SK-N-SH (cell line): ENCODE measurements around the gene TMEM184A. TPM values are rescaled to one million over a fixed set of nuclear protein-coding genes. Genes with fewer than 3 reads are reported as not detected.

Source experiments
- CTCF ChIA-PET: fragments of 300-600, 350-600 bp; formaldehyde crosslinking; extraction: SDS; loops from one replicate; lab custom pipeline; 2021; lab: Yijun Ruan, JAX
- POLR2A ChIA-PET: fragments of 350-600 bp; sonication (Branson Sonifier 250); formaldehyde crosslinking; extraction: SDS; loops from one replicate; lab custom pipeline; 2020; ENCODE audit warnings: antibody characterized with exemption, inconsistent platforms; lab: Yijun Ruan, JAX
- DNase-seq: peaks from one replicate; pipeline ENCODE4 v3.0.0; 2012
- H2AFZ ChIP-seq: fragments of 200-600 bp; sonication (generic); 2 replicates; pipeline ENCODE4 v1.8.1; 2016; ENCODE audit warnings: antibody characterized with exemption, mild to moderate bottlenecking, low read depth
- H3F3A ChIP-seq: fragments of 200-600 bp; sonication (generic); replicated peaks from 2 replicates; pipeline ENCODE3; 2016; ENCODE audit warnings: antibody characterized with exemption, mild to moderate bottlenecking; ENCODE audit not compliant: insufficient read depth
- H3K27ac ChIP-seq, 2 experiments: fragments of 200-500 bp in 1 of 2; fragments of 200-600 bp in 1 of 2; sonication (Bioruptor generic) in 1 of 2; sonication (generic), shearing (Covaris generic) in 1 of 2; 2 replicates each; pipeline versions ENCODE4 v1.5.1 to v1.6.1; 2014 to 2016; ENCODE audit warnings: low read depth in 2 of 2, inconsistent platforms in 1 of 2, low read length in 1 of 2, mild to moderate bottlenecking in 1 of 2, mixed read lengths in 1 of 2
- H3K27me3 ChIP-seq: fragments of 200-600 bp; sonication (generic), shearing (Covaris generic); 2 replicates; pipeline ENCODE4 v1.6.1; 2016; ENCODE audit warnings: mixed run types; ENCODE audit not compliant: insufficient read depth
- H3K36me3 ChIP-seq, 2 experiments: fragments of 200-500 bp in 1 of 2; fragments of 200-600 bp in 1 of 2; sonication (Bioruptor generic) in 1 of 2; sonication (generic) in 1 of 2; replicated peaks in 1 of 2; 2 replicates each; pipeline versions ENCODE3 to v1.5.1; 2014 to 2016; ENCODE audit warnings: low read length in 1 of 2, mild to moderate bottlenecking in 1 of 2; ENCODE audit not compliant: insufficient read depth in 2 of 2, control insufficient read depth in 1 of 2
- H3K4me1 ChIP-seq, 2 experiments: fragments of 200-500 bp in 1 of 2; fragments of 200-600 bp in 1 of 2; sonication (Bioruptor generic) in 1 of 2; sonication (generic), shearing (Covaris generic) in 1 of 2; 2 replicates each; pipeline versions ENCODE4 v1.5.1 to v1.6.1; 2014 to 2016; ENCODE audit warnings: low read depth in 1 of 2, low read length in 1 of 2, mixed run types in 1 of 2; ENCODE audit not compliant: insufficient read depth in 2 of 2, control insufficient read depth in 1 of 2
- H3K4me2 ChIP-seq: fragments of 200-600 bp; sonication (generic), shearing (Covaris generic); 2 replicates; pipeline ENCODE4 v1.6.1; 2017; ENCODE audit warnings: mixed run types
- H3K4me3 ChIP-seq, 2 experiments: fragments of 200-500 bp in 1 of 2; fragments of 200-600 bp in 1 of 2; sonication (Bioruptor generic) in 1 of 2; sonication (generic), shearing (Covaris generic) in 1 of 2; 2 replicates each; pipeline versions ENCODE4 v1.5.1 to v1.8.1; 2014 to 2016; ENCODE audit warnings: low read depth in 2 of 2, inconsistent platforms in 1 of 2, low read length in 1 of 2, mild to moderate bottlenecking in 1 of 2, mixed read lengths in 1 of 2, moderate library complexity in 1 of 2
- H3K79me2 ChIP-seq: fragments of 200-600 bp; sonication (generic); 2 replicates; pipeline ENCODE4 v1.8.1; 2017; ENCODE audit warnings: mild to moderate bottlenecking; ENCODE audit not compliant: insufficient read depth
- H3K9ac ChIP-seq: fragments of 200-600 bp; sonication (generic); 2 replicates; pipeline ENCODE4 v1.6.1; 2017; ENCODE audit warnings: mixed run types
- H3K9me2 ChIP-seq: fragments of 200-600 bp; sonication (generic); 2 replicates; pipeline ENCODE4 v1.6.1; 2017; ENCODE audit warnings: mixed run types
- H3K9me3 ChIP-seq: fragments of 200-600 bp; sonication (generic); 2 replicates; pipeline ENCODE4 v1.6.1; 2017; ENCODE audit warnings: mixed run types, mild to moderate bottlenecking, moderate library complexity
- H4K20me1 ChIP-seq: fragments of 200-600 bp; sonication (generic); 2 replicates; pipeline ENCODE4 v1.6.1; 2017; ENCODE audit warnings: mild to moderate bottlenecking, mixed run types; ENCODE audit not compliant: insufficient read depth
- CHD2 ChIP-seq: fragments of 150-350 bp; IDR thresholded peaks from 2 replicates; pipeline ENCODE4 v1.6.1; 2018; ENCODE audit warnings: low read length; ENCODE audit not compliant: partially characterized antibody
- CTCF ChIP-seq: fragments of 200-600 bp; sonication (generic); IDR thresholded peaks from 2 replicates; pipeline ENCODE4 v1.6.1; 2017; ENCODE audit warnings: antibody characterized with exemption, mild to moderate bottlenecking, moderate library complexity
- EP300 ChIP-seq, 2 experiments: IDR thresholded peaks; 2 replicates each; pipeline versions ENCODE4 v1.4.0 to v1.6.1; 2012; ENCODE audit warnings: borderline replicate concordance in 1 of 2, low read depth in 1 of 2, low read length in 1 of 2
- FOXJ3 ChIP-seq: sonication (generic); formaldehyde crosslinking; IDR thresholded peaks from 2 replicates; pipeline ENCODE4 v1.5.1; 2020; ENCODE audit warnings: mild to moderate bottlenecking, missing genetic modification reagents
- FOXM1 ChIP-seq: IDR thresholded peaks from 2 replicates; pipeline ENCODE4 v1.4.0; 2012; ENCODE audit warnings: low read depth, mild to moderate bottlenecking
- JUND ChIP-seq: IDR thresholded peaks from 2 replicates; pipeline ENCODE4 v1.4.0; 2012
- NFIC ChIP-seq: IDR thresholded peaks from 2 replicates; pipeline ENCODE4 v1.4.0; 2012; ENCODE audit warnings: borderline replicate concordance
- NRF1 ChIP-seq: IDR thresholded peaks from 2 replicates; pipeline ENCODE4 v1.6.1; 2012; ENCODE audit warnings: low read depth, mild to moderate bottlenecking, low read length
- PBX3 ChIP-seq: IDR thresholded peaks from 2 replicates; pipeline ENCODE4; 2012
- RAD21 ChIP-seq: IDR thresholded peaks from 2 replicates; pipeline ENCODE4 v1.6.1; 2012; ENCODE audit warnings: mild to moderate bottlenecking, low read length
- RCOR1 ChIP-seq: fragments of 150-350 bp; IDR thresholded peaks from 2 replicates; pipeline ENCODE4 v1.6.1; 2017; ENCODE audit warnings: antibody characterized with exemption, low read length
- RFX5 ChIP-seq: IDR thresholded peaks from 2 replicates; pipeline ENCODE4 v1.6.1; 2012; ENCODE audit warnings: mild to moderate bottlenecking, improper control_type of control experiment, low read length
- RXRA ChIP-seq: IDR thresholded peaks from 2 replicates; pipeline ENCODE4 v1.4.0; 2012; ENCODE audit warnings: low read depth, mild to moderate bottlenecking, borderline replicate concordance
- SIN3A ChIP-seq: IDR thresholded peaks from 2 replicates; pipeline ENCODE4 v1.6.1; 2012; ENCODE audit warnings: low read depth, mild to moderate bottlenecking, low read length, moderate library complexity, borderline replicate concordance
- SMC3 ChIP-seq: IDR thresholded peaks from 2 replicates; pipeline ENCODE4 v1.6.1; 2012; ENCODE audit warnings: low read depth, low read length, improper control_type of control experiment
- TAF1 ChIP-seq: IDR thresholded peaks from 2 replicates; pipeline ENCODE4 v1.6.1; 2012; ENCODE audit warnings: low read depth, mild to moderate bottlenecking, low read length, moderate library complexity, borderline replicate concordance
- TCF12 ChIP-seq: IDR thresholded peaks from 2 replicates; pipeline ENCODE4 v1.4.0; 2012
- TEAD4 ChIP-seq: IDR thresholded peaks from 2 replicates; pipeline ENCODE4 v1.4.0; 2012; ENCODE audit warnings: mild to moderate bottlenecking, borderline replicate concordance; ENCODE audit not compliant: insufficient read depth
- YY1 ChIP-seq: IDR thresholded peaks from 2 replicates; pipeline ENCODE4 v1.4.0; 2012; ENCODE audit warnings: low read depth, mild to moderate bottlenecking
- WGBS: methylation state at CpG from one replicate; pipeline ENCODE4 v1.1.6; 2017; ENCODE audit warnings: low lambda C conversion rate; 5-methylcytosine and 5-hydroxymethylcytosine counted together
- polyA plus RNA-seq, 3 experiments: library from polyadenylated mRNA; depleted of rRNA; stranded (reverse); fragments of >200 nt; gene quantifications; 2 replicates each; pipeline ENCODE4 v1.2.3, GENCODE V29; 2012

TMEM184A gene
- polyA plus RNA-seq, 1 of the 3 experiments (the other 2 are of a cell fraction) = 1.5 TPM

- Histone ChIP-seq H3K4me1 (peaks cover 5 to 15% of the 10 kb centered on the region in 2 experiments; a peak in 2 of 4 replicates), H3K36me3 (peaks cover 28 to 64% of the 10 kb centered on the region in 2 experiments), H3K27me3 (no peaks in the 10 kb centered on the region), H3K9ac (no peak overlapping the region), H2AFZ (no peak overlapping the region), H3K9me3 (no peaks in the 10 kb centered on the region), H3K4me3 (no peak overlapping the region), H3K9me2 (no peaks in the 10 kb centered on the region), H3K79me2 (peaks cover 42% of the 10 kb centered on the region), H3F3A (no peaks in the 10 kb centered on the region), H4K20me1 (peaks cover 36% of the 10 kb centered on the region), H3K27ac (no peak overlapping the region), H3K4me2 (no peak overlapping the region)
- ChIA-PET POLR2A (interaction anchor here (0.6 kb wide), 1 partner anchor 46 kb away, joined by 3 read pairs; no protein-coding TSS in a partner anchor), CTCF (interaction anchor here (0.6 to 4.3 kb wide), 4 partner anchors 26 to 306 kb away, joined by 3 to 31 read pairs (median 4); no protein-coding TSS in a partner anchor)
- TF ChIP-seq CTCF = no peak
- TF ChIP-seq TEAD4 = no peak
- no peak for TF ChIP-seq YY1
- 98% methylated on average over 33 of the region's 34 CpGs for WGBS
- no peak for DNase-seq
Measured at GRCh38 chr7:1500064-1500807, 55.8 kb downstream of the TMEM184A start.

- ChIA-PET CTCF (interaction anchor here (0.6 to 4.3 kb wide), 3 partner anchors 25 to 305 kb away, joined by 3 to 31 read pairs (median 23); no protein-coding TSS in a partner anchor), POLR2A (interaction anchor here (0.6 kb wide), 1 partner anchor 45 kb away, joined by 3 read pairs; no protein-coding TSS in a partner anchor)
- no peaks in the 10 kb centered on the region for H3K27me3 ChIP-seq
- H4K20me1 ChIP-seq = peaks cover 36% of the 10 kb centered on the region
- H3K9ac ChIP-seq = no peak overlapping the region
- no peak overlapping the region for H3K4me3 ChIP-seq
- H3K9me3 ChIP-seq = no peaks in the 10 kb centered on the region
- no peak overlapping the region for H2AFZ ChIP-seq
- WGBS = 96% methylated on average over 15 of the region's 33 CpGs
- H3K4me2 ChIP-seq = no peak overlapping the region
- no peak overlapping the region for H3K27ac ChIP-seq
- H3F3A ChIP-seq = no peaks in the 10 kb centered on the region
- H3K9me2 ChIP-seq = no peaks in the 10 kb centered on the region
- no peak for DNase-seq
- no peak for TF ChIP-seq TAF1
- no peak for TF ChIP-seq RAD21
- no peak for TF ChIP-seq FOXM1
- TF ChIP-seq RCOR1 = no peak
- TF ChIP-seq YY1 = no peak
- no peak for TF ChIP-seq EP300 (IDR thresholded peaks at IDR 0.05; ENCODE audit: borderline replicate concordance in 1 of 2, low read depth in 1 of 2, low read length in 1 of 2)
- no peak for TF ChIP-seq NFIC
- no peak for TF ChIP-seq PBX3
- no peak for TF ChIP-seq RFX5
- TF ChIP-seq SIN3A = no peak
- no peak for TF ChIP-seq TCF12
- no peak for TF ChIP-seq RXRA
- no peak for TF ChIP-seq NRF1
- TF ChIP-seq FOXJ3 (CRISPR knock-in tag) = no peak
- no peak for TF ChIP-seq SMC3
- no peak for TF ChIP-seq CHD2
- TF ChIP-seq CTCF = no peak
- no peak for TF ChIP-seq JUND
- H3K36me3 ChIP-seq = peaks cover 28 to 69% of the 10 kb centered on the region in 2 experiments
- H3K79me2 ChIP-seq = peaks cover 42% of the 10 kb centered on the region
- peaks cover 5 to 15% of the 10 kb centered on the region in 2 experiments; a peak in 2 of 4 replicates for H3K4me1 ChIP-seq
Measured at GRCh38 chr7:1499367-1500029, 56.5 kb downstream of the TMEM184A start.
